ENCODE data around the gene CPLX1.
"Not testable (repeated sequence)": the region's sequence is repeated elsewhere in the genome, so short reads cannot be mapped to it uniquely, and the experiment has no call there.

The CPLX1 gene

DNA sequence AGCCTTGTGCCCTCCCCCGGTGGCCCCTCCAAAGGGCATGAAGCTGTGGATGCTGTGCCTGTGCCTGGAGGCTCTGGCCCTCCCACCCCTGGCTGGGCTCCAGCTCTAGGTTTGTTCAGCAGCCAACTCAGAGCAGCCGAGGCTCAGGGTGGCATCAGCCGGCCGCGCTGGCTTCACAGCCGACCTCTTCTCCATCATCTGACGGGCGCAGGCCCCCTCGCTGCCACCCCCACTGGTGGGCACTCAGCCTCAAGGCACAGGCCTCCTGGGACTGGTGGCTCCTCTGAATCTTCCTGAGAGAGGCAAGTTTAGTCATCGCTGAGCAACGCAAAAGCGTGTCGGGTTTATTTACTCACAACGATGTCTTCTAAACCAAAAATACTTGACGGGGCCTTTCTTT lies 74.3 kb downstream of the CPLX1 start:
- no peak for DNase-seq

DNA sequence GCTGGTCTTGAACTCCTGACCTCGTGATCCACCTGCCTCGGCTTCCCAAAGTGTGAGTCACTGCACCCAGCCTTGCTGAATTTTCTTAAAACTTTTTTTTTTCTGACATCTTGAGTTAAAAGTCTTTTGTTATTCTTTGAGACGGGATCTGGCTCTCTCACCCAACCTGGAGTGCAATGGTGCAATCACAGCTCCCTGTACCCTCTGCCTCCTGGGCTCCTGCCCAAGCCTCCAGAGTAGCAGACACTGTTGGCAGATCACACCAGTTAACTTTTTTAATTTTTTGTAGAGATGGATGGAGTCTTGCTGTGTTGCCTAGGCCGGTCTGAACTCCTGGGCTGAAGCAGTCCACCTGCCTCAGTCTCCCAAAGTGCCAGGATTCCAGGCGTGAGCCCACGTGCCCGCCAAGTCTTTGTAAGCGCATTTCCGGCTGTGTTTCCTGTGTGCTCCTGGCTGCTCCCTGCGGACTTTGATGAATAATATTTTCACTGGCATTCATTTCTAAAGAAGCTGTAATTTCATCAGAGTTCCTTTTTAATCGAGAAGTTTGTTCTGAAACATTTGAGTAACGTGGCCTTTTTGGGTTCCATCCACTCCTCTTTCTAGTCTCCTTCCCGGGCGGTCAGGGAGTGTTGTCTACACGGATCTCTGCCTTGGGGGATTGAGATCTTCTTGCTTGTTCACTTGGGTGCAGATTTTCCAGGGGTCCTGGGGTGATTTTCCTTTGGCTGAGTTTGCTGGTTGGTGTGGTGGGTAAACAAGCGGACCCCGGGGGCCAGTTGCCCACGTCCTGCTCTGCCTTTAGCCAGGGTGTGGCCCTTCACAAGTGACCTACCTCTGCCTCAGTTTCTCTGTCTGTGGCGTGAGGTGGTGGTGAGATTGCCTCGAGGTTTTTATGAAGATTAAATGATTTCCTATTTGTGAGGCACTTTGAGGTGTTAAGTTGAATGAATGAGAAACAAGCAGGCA lies 75.9 kb downstream of the CPLX1 start:
- DNase-seq: no peak

DNA sequence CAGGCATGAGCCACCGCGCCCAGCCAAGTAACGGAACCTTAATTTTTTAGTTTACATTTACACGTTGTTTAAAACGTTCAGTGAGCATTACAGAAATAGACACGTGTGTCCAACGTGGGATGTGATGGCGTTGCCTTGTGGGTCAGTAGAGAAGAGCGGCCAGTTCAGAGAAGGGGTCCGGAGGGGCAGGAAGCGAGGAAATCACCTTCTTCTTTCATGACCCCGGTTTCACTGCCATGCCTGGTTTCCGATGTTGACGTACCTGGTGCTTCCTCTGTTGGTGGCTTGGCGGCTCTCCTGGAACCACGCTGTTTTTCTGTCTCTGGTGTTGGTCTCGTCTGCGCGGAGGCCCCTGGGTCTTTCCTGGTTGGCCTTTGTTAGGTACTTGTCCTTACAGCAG lies 77.5 kb downstream of the CPLX1 start:
- DNase-seq: no peak

DNA sequence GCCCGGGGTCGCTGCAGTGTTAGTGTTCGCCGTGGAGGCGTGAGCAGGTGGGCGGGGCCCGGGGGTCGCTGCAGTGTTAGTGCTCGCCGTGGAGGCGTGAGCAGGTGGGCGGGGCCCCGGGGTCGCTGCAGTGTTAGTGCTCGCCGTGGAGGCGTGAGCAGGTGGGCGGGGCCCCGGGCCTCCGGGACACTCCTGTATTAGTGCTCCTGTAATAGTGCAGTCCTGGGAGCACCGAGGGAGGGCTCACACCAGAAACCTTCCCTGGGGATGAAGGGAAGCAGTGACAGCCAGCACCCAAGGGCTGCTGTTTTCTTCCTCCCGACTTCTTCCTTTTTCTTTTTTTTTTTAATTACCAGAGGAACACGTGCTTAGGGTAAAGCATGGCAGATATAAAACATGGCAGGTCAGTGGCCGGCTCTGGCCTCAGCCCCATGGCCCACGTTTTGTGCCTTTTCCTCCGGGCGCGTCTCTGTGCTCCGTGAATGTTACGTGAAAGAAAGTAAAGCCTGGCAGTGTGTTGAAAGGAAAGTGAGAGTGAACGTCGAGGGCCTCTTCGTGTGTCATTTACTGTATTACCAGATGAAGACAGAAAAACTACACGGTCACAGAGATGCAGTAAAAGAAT lies 78.3 kb downstream of the CPLX1 start:
- DNase-seq: no peak

GRCh38 chr4:744212-744841 lies 81.6 kb downstream of the CPLX1 start:
- no peak for DNase-seq

GRCh38 chr4:743463-744211 lies 82.3 kb downstream of the CPLX1 start:
- DNase-seq: no peak

DNA sequence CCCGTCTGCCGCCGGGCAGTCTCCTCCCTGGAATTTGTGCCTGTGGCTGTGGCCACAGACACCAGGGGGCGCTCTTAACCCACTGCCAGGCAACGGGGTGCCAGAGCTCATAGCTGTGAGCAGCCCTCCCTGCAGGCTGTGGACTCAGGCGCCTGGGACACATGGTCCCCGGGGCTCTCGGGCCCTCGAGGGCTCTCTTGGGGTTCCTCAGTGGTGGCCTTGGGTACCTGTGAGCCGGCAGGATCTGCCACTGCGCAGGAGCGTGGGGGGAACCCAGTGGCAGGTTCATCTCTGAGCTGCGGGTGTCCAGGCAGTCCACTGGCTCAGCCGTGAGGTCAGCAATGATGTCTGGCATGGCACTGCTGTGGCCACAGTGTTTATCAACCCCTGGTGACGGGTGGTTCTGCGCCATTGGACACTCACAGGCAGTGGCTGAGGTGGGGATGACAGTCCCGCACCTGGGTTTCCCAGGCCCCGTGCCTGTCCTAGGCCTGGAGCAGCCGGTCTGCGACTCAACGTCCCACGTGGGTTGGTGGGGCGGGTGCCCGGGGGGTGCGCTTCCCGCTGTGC lies 83.1 kb downstream of the CPLX1 start:
- DNase-seq: peak; percentile 8

DNA sequence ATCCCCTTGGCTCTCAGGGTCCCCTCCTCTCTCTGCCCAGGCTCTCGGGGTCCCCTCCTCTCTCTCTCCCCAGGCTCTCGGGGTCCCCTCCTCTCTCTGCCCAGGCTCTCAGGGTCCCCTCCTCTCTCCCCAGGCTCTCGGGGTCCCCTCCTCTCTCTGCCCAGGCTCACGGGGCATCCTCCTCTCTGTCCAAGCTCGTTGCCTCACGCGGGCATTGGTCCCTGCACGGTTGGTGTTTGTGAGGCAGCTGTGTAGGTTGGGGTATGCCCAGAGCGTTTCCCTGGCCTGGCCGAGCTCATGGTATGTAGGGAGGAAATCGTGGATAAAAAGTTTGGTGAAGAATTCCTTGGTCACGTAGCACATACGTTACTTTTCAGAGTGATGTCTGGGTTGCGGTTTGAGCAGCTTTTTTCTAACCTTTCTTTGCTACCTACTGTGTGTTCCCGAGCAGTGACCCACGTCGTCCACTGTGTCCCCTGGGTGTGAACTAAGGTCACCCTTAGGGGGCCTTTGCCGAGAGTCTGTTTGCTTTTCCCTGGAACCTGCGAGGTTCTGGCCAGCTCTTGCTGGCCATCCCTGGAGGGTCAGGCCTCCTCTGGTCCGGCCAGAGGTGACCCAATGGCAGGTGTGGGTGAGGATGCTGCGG lies 83.7 kb downstream of the CPLX1 start:
- no peak for DNase-seq

GRCh38 chr4:740656-741282 lies 85.2 kb downstream of the CPLX1 start:
- DNase-seq: no peak

GRCh38 chr4:740011-740410 lies 85.9 kb downstream of the CPLX1 start:
- no peak for DNase-seq

DNA sequence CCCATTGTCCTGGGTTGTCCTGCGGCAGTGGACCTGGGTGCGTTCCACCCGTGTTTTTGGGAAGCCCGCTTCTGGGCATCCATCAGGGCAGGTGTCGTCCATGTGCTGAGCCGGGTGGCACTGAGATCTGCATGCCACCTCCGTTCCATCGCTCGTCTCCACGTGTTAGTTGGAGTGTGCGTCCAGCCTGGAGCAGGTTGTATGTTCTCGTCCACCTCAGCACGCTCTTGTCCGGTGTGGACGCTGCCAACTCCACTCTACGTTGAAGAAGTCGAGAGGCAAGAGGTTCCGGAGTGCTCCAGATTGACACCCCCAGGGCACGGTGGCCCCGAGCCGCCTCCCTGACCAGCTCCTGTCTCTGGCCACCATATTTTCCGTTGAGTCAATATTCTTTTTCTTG lies 86.4 kb downstream of the CPLX1 start:
- no peak for DNase-seq

DNA sequence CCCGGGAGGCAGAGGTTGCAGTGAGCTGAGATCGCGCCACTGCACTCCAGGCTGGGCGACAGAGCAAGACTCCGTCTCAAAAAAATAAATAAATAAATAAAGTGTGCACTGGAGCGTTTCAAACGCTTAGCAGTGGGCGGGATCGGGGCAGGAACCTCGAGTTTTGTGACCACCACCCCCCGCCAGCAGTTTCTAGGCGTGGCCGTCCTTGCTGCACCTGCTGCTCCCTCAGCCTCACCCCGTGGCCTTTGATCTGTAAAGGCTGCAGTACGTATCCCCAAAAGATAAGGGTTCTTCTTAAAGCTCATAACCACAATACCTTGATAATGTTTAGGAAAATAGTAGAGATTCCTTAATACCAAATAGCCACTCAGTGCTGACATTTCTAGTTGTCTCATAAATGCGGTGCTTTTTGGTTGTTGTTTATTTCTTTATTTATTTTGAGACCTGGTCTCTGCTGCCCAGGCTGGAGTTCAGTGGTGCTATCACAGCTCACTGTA lies 87.1 kb downstream of the CPLX1 start:
- DNase-seq: no peak

DNA sequence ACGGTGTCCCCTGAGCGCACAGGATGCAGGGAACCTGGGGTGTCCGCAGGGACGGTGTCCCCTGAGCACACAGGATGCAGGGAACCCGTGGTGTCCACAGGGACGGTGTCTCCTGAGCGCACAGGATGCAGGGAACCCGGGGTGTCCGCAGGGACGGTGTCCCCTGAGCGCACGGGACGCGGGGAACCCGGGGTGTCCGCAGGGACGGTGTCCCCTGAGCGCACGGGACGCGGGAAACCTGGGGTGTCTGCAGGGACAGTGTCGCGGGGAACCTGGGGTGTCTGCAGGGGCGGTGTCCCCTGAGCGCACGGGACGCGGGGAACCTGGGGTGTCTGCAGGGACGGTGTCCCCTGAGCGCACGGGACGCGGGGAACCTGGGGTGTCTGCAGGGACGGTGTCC lies 89.4 kb downstream of the CPLX1 start:
- DNase-seq: not testable (repeated sequence)

- DNase-seq: no peak
Measured at GRCh38 chr4:735583-735982, 90.3 kb downstream of the CPLX1 start.
